Stimulated activated CD4-positive, alpha-beta T cell treated with anti-CD3 and anti-CD28 coated beads, TNF-alpha, amount 100 ng/mL, for 4 hours (primary cell): ENCODE results near the gene MAPK6.
"Not testable (repeated sequence)": the region's sequence is repeated elsewhere in the genome, so short reads cannot be mapped to it uniquely, and the experiment has no call there.

Experiments
- DNase-seq, 3 experiments: peaks; one replicate each; pipeline ENCODE4 v3.0.0-alpha.2; 2020; ENCODE audit warnings: low read depth in 3 of 3

The MAPK6 gene

GRCh38 chr15:52042051-52042851 lies 23.2 kb downstream of the MAPK6 start:
- no peak for DNase-seq

GRCh38 chr15:52045795-52046298 lies 26.8 kb downstream of the MAPK6 start:
- not testable (repeated sequence) for DNase-seq

- not testable (repeated sequence) for DNase-seq
These were observed 27.5 kb downstream of the MAPK6 start for GRCh38 chr15:52046552-52046951.

- DNase-seq, result no peak
These were observed 31.4 kb downstream of the MAPK6 start for GRCh38 chr15:52050416-52050815.

- DNase-seq, result no peak
These were observed 33.3 kb downstream of the MAPK6 start for GRCh38 chr15:52052066-52052935.

- DNase-seq, result no peak
These were observed 35.4 kb downstream of the MAPK6 start for GRCh38 chr15:52054381-52054780.

GRCh38 chr15:52054858-52055257 lies 35.8 kb downstream of the MAPK6 start:
- DNase-seq, result not testable (repeated sequence)

- DNase-seq, result no peak
These were observed 37.0 kb downstream of the MAPK6 start for GRCh38 chr15:52056001-52056400.

- DNase-seq, result no peak
These were observed 37.5 kb downstream of the MAPK6 start for GRCh38 chr15:52056496-52056895.

GRCh38 chr15:52057996-52058395 lies 39.0 kb downstream of the MAPK6 start:
- no peak for DNase-seq

GRCh38 chr15:52060501-52060900 lies 41.5 kb downstream of the MAPK6 start:
- DNase-seq, result no peak

- no peak for DNase-seq
These were observed 48.0 kb downstream of the MAPK6 start for GRCh38 chr15:52066842-52067544.

GRCh38 chr15:52067545-52067926 lies 48.5 kb downstream of the MAPK6 start:
- no peak for DNase-seq

- no peak for DNase-seq
These were observed 49.1 kb downstream of the MAPK6 start for GRCh38 chr15:52068004-52068615.

GRCh38 chr15:52069559-52069958 lies 50.5 kb downstream of the MAPK6 start:
- no peak for DNase-seq

GRCh38 chr15:52071570-52071969 lies 52.6 kb downstream of the MAPK6 start:
- DNase-seq, result no peak

- DNase-seq, result no peak
These were observed 58.1 kb downstream of the MAPK6 start for GRCh38 chr15:52076889-52077781.

- no peak for DNase-seq
These were observed 59.3 kb downstream of the MAPK6 start for GRCh38 chr15:52078197-52078875.

- peak; percentile 70 to 82 (median 79) for DNase-seq
These were observed 60.1 kb downstream of the MAPK6 start for GRCh38 chr15:52078876-52079700.
